GM18499 (cell line): Measurements from ENCODE around the gene SEMA3B.
"Not testable (repeated sequence)": the region's sequence is repeated elsewhere in the genome, so short reads cannot be mapped to it uniquely, and the experiment has no call there.

ENCODE experiments used
- ATAC-seq: cut with Tn5 transposase; IDR thresholded peaks from one replicate; pipeline ENCODE4 v1.9.1; 2021; ENCODE audit warnings: moderate number of reproducible peaks; ENCODE audit not compliant: insufficient read depth, unreplicated experiment

SEMA3B gene

DNA sequence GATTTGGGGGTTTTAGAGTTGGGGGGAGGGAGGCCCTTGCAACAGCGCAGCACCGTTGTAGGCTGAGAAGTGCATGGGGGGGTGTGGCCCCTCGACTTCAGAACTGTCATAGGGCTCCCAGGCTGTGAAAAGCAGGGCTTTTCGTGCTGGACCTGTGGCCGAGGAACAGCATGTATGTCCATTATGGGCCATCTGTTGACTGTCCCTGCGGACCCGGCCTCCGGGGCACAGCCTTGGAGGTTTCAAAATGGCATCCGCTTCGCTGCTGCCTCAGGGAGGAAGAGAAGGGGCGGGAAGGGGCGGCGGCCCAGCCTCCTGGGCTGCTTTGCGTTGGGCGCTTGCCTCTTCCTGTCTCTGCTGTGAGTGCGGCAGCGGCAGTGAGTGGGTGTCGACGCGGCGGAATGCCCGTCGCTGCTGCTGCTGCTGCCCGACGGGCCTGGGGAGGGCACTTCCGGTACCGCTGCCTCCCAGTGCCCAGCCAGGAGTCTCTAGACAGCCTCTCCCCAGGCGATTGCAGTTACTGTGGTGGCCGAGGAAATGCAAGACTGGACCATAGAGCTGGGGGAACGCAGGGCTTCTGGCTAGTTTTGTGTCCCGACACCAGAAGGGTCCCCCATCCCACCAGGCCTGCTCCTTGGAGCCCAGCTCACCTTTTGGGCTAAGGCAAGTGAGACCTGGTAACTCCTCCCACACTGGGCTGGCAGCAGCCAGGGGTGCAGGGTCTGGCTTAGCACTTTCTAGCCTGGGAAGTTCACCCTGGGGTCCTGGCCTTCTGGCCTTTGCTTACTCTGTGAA is 31.0 kb upstream of the SEMA3B start:
- ATAC-seq: no peak

DNA sequence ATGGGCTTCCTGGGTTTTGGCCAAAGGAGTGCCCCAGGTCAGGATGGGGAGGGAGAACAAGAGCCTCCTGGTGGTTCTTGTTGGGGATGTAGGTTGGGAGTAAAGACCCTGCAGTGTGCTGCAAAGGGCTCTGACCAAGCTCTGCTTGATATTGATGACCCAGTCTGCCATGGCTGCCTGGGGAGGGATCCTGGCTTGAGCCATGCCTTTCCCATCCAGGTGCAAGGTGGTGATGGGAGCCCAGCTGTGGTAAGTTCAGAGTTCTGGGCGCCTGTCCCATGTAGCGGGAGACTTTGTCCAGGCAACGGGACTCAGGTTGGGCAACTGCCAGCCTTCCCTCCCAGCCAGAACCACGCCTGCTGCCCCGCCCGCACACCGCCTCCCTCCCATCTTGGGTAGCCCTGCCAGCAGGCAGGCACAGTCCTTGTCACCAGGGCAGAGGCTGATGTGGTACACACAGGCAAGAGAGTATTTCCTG is 30.4 kb upstream of the SEMA3B start:
- no peak for ATAC-seq

DNA sequence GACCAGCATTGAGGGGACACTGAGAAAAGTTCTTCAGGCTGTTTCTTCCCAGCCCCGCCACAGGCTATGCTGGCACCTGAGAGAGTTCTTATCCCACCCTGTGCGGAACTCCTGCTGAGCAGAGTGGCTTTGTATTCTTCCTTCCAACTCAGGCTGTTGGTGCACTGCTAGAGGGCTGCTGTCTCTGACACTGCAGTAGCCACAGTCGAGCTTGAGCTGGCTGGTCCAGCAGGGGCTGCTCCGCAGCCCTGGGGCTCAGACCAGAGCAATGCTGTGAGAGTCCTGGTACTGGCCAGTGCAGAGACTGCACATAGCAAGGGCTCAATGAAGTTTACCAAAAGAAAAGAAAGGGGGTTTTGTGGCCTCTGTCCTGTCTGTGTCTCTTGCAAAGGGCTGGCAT is 29.3 kb upstream of the SEMA3B start:
- no peak for ATAC-seq

DNA sequence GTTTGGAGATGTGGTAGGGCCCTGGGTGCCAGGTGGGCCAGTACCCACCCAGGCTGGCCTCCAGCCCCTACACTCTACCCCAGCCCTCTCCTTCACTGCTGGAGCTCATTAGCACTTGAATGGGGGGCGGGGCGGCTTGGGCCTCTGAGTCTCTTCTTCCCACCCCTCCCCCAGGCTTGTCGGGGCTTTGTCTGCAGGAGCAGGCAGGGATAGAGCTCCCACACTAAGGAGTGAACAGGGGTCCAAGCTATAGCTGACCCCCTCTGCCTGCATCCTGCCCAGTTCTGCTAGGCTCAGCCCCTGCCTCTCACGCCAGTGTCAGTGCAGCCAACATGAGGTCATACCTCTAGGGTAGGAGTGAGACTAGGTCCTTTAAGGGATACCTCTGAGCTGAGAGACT is 27.8 kb upstream of the SEMA3B start:
- no peak for ATAC-seq

DNA sequence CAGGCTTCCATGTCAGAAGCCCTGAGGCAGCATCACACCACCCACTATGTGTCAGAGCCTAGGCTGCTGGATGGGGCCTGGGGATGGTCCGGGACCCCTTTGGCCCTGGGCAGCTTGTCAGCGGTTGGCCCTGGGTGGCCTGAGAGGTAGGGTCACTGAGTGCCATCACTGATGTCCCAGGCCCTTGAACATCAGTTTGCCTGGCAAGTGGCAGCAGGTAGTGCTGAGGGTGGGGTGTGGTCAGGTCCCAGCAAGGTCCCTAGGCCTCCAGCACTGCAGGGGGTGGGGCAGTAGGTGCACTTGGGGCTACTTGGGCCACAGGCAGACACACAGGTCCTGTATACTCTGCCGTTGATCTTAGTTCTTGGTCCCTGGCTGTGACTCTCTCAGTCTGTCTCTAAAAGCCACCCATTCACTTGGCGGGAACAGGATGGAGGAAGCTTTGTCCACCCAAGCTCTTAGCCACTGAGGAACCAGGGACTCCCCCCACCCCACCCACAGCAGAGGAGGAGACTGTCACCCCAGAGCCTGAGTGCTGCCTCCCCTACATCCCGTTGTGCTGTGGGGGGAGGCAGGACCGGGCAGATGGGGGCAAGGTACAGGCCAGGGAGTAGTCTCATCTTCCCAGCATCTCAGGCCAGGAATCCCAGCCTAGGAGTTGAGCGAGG is 27.1 kb upstream of the SEMA3B start:
- ATAC-seq: no peak

DNA sequence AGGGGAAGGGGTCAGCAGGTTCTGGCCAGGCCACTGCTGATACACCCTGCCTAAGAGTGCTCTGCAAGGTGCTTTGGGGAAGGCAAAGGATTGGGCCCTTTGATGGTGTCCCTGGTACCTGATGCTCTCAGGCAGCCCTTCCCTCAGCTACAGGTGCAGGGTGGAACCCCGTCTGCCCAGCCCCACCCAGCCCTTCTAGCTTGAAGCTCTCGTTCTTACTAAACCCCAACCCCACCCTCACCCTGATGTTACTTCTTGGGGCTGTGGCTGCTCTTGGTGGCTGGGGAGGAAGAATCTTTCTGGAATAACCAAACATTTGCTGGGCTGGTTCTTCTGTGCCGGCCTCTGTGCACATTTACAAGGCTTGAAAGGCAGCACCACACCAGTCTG is 26.6 kb upstream of the SEMA3B start:
- ATAC-seq: no peak

DNA sequence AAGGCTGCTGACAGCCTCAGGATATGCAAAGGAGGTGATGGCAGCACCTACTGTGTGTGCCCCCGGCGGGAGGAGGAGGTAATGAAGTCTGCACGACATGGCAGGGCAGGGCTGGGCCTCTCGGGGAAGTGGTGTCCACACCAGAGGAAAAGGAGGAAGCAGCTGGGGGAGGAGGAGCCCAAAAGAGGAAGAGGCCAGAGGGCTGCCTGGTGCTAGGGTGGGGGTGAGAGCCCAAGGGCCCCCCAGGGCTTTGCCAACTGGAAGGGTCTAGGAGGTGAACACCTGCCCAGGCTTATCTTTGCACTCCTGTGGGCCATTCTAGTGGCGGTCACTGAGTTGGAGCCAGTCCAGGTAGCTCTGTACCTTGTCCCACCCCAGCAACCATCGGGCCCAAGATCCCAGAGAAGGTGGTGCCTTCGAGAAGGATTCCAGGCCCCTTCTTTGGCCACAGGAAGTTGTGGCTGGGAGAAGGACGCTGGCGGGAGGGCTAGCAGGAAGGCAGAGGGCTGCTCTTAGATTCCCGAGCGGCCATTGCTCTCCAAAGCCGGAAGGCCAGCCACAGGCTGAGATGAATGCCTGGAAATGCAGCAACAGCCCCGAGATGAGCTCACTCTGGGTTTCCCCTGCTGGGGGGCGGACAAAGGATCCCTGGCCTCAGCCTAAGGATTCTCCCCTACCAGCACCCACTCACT is 25.9 kb upstream of the SEMA3B start:
- no peak for ATAC-seq

DNA sequence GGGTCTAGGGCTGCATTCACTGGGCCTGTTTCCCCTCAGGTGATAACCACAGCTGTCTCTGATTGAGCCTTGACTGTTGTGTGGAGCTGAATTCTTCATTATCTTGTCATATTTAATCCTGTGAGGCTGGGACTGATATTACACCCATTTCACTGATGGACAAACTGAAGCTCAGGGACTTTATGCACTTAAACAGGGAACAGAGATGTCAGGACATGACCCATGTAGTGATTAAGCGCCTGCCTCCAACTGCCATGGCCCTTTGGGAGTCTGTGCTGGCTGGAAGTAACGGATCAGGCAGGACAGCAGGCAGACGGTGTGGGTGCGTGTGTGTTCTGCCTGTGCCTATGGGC is 25.4 kb upstream of the SEMA3B start:
- no peak for ATAC-seq

DNA sequence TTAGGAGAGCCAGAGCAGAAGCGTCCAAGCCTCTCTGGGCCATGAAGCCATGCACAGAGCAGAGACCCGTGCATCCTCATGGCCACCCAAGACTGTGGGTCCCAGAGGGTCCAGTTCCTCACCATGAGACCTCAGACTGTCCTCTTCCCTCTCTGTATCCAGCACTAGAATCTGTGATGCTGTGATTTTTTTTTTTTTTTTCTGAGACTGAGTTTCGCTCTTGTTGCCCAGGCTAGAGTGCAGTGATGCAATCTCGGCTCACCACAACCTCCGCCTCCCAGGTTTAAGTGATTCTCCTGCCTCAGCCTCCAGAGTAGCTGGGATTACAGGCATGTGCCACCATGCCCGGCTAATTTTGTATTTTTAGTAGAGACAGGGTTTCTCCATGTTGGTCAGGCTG is 24.1 kb upstream of the SEMA3B start:
- ATAC-seq: not testable (repeated sequence)

DNA sequence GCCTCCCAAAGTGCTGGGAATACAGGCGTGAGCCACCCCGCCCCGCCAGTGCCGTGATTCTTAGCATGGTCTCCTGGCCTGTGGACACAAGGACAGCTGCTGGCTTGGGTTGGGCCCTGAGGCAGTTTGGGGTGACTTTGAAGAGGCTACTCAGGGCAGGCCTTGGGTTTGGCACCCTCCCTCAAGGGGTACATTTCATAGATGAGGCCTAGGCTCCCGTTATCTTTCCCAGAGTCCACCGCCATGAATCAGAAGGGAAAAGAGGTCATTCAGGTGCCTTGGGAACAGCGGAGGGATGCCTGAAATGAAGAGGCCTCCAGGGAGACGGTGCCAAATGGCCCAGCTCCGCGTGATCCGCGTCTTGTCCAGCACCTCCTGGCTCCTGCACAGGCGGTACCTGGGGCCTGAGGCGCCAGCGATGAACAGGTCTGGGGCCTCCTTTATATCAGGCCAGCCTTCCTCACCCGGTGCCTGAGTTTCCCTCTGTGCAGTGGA is 23.6 kb upstream of the SEMA3B start:
- no peak for ATAC-seq

DNA sequence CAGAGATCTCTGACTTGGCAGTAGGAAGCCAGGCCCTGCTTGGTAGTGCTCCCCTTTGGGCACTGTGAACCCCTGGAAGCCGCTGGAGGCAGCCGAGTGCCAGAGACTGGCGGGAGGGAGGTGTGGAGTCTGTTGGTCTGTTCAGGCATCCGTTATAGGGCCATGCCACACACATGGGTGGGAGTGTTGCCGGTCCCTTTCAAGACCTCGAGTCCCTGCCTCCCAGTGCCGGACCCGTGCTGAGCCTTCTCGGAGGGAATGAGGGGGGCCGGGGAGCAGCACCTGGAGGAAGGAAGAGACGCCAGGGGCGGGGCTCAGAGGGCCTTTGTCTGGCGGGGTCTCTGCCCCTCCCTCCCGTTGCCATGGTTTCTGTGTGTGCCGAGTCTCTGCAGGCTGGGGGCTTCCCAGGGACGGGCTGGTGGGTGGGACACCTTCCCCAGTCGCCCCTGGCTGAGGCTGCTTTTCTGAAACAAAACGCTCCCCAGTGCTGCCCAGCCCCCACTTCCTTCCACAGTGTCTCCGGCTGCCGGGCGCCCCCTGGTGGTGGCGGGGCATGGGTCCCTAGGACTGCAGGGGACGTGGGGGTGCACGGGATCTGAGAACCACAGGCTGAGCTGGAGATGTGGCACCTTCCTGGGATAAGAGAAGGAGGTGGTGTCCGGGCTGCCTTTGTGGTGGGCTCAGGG is 23.0 kb upstream of the SEMA3B start:
- ATAC-seq: no peak

DNA sequence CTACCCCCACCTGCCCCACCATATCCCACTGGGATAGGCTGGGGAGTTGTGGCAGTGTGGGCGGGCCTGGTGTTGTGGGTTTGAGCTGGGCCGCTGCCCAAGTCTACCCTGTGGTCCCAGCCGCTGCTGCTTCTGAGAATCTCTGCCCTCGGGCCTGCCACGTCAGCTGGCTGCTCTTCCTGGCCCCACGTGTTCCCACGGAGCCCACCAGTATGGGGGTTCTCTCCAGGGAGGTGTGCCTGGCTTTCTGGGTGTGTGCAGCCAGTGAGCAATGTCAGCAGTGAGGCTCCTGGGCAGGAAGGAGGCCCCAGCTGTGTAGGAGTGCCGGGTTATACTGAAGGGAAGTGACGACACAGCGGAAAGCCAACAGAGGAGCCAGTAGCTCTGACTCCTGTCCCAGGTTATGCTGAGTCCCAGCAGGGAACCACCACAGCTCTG is 22.4 kb upstream of the SEMA3B start:
- no peak for ATAC-seq

DNA sequence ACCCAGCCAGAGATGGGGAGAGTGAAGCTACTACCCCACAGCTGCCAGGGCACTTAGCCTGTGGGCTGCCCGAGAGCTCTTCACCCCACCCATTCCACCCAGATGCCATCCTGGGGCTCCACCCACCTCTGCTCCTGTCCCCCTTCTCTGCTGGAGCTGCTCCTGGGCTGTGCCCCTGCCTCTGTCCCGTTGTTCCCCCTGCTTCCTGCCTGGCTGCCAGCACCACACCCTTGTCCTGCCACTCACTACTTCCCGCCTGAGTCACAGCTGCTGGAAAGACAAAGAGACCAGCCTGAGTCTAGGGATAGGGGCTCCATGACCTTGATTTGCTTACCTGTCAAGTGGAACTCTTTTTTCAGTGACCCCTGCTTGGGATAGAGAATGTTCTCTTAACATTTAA is 20.6 kb upstream of the SEMA3B start:
- ATAC-seq: no peak

DNA sequence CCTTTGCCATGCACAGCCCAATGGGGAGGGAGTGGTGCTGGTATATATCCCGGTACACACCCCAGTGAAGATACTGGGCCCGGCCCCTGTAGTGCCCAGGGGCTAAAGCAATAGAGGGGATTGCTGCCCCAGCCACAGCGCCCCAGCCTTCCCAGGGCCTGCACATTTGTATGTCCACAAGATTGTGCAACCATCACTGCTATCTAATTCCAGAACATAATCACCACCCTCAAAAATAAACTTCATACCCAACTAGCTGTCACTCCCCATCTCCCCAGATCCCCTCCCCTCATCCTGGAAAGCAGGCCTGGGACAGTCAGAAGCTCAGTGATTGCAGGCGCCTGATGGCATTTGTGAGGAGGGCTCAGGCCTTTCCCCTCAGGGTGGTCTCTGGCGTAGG is 19.5 kb upstream of the SEMA3B start:
- no peak for ATAC-seq

DNA sequence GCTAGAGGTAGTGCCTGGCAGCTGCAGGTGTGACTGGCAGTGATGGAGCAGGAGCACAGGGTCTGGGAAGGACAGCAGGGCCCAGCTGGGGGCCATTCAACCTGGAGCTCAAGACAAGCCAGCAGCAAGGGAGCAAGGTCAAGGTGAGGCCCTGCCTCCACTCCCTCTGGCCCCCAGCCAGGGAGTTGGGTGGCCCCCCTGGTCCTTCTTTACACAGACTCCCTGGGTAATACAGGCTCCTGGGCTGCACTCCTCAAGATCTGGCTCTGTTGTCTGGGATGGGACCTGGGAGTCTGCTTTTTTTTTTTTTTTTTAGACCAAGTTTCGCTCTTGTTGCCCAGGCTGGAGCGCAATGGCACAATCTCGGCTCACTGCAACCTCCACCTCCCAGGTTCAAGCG is 18.4 kb upstream of the SEMA3B start:
- no peak for ATAC-seq

DNA sequence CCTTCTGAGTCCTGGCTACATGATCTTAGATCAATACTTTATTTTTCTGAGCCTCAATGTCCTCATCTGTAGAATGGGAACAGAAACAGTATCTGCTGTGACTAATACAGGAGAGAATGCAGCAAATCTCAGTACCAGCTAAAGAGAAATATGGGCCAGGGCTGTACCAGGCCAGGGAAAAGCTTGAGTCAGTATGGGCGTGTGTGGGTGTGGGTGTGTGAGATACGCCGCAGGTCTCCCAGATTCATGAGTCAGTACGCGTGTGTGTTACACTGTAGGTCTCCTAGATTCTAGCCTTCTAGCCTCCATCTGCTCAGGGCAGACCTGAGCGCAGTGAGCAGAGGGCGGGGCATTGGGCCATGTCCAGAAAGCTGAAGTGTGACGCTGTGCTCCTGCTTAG is 17.7 kb upstream of the SEMA3B start:
- ATAC-seq: no peak

DNA sequence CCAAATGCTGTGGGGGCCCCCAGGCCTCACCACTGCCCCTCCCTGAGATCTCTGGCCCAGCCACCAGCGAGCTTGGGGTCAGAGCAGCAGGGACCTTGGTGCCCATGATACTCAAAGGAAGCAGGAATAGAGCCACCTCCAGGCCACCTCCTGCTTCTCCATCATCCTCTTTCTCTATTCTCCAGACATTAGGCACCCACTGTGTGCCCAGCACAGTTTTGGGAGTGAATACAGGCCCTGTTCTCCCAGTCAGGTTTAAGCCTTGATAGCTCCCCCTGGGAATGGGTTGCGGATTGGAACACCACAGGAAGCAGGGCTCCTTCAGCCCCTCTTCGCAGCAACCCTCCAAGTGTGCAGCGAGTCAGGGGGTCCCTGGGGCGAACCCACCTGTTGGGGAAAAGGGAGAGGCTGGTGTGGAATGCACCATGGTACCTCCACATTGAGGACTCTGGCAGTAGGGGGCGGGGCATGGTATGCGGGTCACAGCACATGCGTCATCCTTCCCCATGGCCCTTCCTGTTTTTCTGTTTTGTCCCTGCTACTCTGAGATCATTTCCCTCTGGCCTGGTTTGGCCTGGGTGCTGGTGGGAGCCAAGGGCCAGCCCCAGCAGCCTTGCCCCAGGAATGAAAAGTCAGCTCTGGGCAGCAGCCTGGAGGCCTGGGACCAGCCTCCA is 14.2 kb upstream of the SEMA3B start:
- no peak for ATAC-seq

DNA sequence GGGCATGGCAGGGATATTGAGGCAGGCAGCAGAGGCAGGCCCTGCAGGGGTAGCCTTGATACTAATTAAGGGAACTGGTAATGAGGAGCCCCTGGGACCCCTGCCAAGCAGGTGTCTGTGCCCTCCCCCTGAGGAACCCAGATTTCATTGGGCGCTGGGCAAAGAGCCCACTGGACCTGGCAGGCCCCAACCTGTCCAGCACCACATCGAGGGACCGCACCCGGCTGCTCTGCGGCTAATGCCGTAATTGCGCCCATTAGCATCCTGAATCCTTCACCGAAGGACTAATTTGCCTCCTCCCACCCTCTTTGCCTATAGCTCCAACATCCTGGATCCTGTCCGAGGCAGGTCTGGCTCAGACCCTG is 13.7 kb upstream of the SEMA3B start:
- no peak for ATAC-seq

DNA sequence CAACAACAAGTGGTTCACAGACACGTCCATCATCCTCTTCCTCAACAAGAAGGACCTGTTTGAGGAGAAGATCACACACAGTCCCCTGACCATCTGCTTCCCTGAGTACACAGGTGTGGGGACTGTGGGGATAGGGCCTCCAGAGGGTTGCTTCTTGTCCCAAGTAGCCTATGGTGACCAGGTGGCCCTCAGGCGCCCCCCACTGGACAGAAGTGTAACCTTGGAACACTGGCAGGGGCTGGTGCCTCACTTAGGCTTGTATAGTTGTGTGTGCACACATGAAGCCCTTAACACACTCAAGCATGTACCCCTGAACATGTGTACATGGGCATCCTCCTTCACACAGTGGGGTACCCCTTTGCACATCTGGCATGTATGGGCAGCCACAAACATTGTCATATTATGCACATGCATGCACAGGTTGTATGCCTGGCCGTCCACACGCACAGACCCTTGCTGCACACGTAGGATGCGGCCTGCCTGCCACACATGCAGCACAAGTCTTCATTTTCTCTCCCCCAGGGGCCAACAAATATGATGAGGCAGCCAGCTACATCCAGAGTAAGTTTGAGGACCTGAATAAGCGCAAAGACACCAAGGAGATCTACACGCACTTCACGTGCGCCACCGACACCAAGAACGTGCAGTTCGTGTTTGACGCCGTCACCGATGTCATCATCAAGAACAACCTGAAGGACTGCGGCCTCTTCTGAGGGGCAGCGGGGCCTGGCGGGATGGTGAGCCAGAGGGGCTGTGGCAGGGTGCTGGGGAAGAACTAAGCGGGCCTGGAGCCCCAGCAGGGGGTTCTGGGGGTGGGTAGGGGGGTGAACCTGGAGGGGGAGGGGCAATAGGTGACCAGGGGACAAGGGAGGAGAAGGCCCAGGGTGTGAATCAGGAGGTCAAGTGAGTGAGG is 11.7 kb upstream of the SEMA3B start:
- no peak for ATAC-seq
